ENCODE results near the gene GRXCR2.

DNA sequence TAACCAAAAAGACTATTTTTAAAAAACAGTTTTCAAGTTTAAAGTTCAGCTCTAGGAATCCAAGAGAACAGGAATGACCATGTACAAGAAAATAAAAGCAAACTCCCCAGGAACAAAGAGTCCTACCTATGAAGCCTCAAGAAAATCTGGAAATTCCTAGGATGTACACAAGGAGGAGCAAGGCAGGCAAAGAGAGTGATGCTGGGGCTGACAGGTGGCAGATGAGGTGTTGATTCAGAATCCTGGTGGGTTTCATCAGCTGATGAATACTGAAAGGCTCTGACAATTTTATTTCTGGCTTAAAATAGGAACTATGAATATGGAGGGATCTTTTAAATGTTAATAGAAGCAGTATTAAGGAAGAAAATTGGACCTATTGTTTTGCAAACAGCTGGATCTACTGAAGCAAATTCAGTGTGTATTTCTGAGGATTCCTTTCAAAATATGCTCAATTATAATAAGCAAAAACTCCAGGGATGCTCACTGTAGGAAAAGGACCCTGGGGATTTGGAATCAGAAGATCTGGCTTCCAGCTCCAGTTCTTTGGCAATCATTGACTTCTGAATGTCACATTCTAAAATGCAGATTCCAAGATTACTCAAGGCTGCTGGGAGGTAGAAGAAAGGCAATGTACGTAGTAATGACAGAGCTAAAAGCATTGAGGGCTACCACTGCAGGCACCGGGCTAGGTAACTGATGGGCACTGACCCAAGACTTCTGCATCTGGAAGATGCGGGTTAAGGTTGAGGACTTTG lies 35.6 kb upstream of the GRXCR2 start:
- TF ChIP-seq CEBPB (IDR thresholded peaks at IDR 0.05; ENCODE audit: low read depth, low read length): no peak
- TF ChIP-seq, protein P1, sequence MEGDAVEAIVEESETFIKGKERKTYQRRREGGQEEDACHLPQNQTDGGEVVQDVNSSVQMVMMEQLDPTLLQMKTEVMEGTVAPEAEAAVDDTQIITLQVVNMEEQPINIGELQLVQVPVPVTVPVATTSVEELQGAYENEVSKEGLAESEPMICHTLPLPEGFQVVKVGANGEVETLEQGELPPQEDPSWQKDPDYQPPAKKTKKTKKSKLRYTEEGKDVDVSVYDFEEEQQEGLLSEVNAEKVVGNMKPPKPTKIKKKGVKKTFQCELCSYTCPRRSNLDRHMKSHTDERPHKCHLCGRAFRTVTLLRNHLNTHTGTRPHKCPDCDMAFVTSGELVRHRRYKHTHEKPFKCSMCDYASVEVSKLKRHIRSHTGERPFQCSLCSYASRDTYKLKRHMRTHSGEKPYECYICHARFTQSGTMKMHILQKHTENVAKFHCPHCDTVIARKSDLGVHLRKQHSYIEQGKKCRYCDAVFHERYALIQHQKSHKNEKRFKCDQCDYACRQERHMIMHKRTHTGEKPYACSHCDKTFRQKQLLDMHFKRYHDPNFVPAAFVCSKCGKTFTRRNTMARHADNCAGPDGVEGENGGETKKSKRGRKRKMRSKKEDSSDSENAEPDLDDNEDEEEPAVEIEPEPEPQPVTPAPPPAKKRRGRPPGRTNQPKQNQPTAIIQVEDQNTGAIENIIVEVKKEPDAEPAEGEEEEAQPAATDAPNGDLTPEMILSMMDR (conservative IDR thresholded peaks at IDR 0.05; ENCODE audit: low read depth, low read length): no peak
- TF ChIP-seq POLR2A (IDR thresholded peaks at IDR 0.05; ENCODE audit: low read depth, low read length): no peak
- no peak for TF ChIP-seq CHD1 (IDR thresholded peaks at IDR 0.05; ENCODE audit: low read depth, low read length)
- TF ChIP-seq, protein P2, sequence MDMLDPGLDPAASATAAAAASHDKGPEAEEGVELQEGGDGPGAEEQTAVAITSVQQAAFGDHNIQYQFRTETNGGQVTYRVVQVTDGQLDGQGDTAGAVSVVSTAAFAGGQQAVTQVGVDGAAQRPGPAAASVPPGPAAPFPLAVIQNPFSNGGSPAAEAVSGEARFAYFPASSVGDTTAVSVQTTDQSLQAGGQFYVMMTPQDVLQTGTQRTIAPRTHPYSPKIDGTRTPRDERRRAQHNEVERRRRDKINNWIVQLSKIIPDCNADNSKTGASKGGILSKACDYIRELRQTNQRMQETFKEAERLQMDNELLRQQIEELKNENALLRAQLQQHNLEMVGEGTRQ (IDR thresholded peaks at IDR 0.05; ENCODE audit: low read depth, low read length): no peak
- no peak for TF ChIP-seq RAD21 (IDR thresholded peaks at IDR 0.05; ENCODE audit: low read length)
- no peak for TF ChIP-seq SMC3 (IDR thresholded peaks at IDR 0.05; ENCODE audit: low read depth, low read length)
